MCF 10A (cell line): ENCODE results near the gene CDCA3. TPM values are rescaled to one million over a fixed set of nuclear protein-coding genes. Genes with fewer than 3 reads are reported as not detected.

Experiments
- BruUV-seq: library from RNA; stranded (reverse); fragments of 400-500 nt; replicated peaks from 2 replicates; lab custom pipeline; 2021; lab: Mats Ljungman, UMichigan
- CTCF ChIA-PET: fragments of 300-600 bp; sonication (Branson Sonifier 250); formaldehyde crosslinking; extraction: SDS; loops from one replicate; lab custom pipeline; 2021; ENCODE audit warnings: antibody characterized with exemption, inconsistent platforms; lab: Yijun Ruan, JAX
- POLR2A ChIA-PET: fragments of 300-600, 350-650 bp; sonication (Branson Sonifier 250); formaldehyde crosslinking; extraction: SDS; loops from one replicate; lab custom pipeline; 2020; ENCODE audit warnings: antibody characterized with exemption, inconsistent platforms; lab: Yijun Ruan, JAX
- DNase-seq: peaks from one replicate; pipeline ENCODE4 v3.0.0-alpha.2; 2018; ENCODE audit not compliant: unreplicated experiment
- H3K27ac Mint-ChIP-seq: one replicate; pipeline ENCODE4 v1.8.0; 2022; ENCODE audit warnings: mild to moderate bottlenecking, low read depth, mixed read lengths; ENCODE audit not compliant: unreplicated experiment
- H3K27me3 Mint-ChIP-seq: one replicate; pipeline ENCODE4 v1.8.0; 2022; ENCODE audit warnings: mixed read lengths; ENCODE audit not compliant: insufficient read depth, unreplicated experiment
- H3K36me3 Mint-ChIP-seq: one replicate; pipeline ENCODE4 v1.8.0; 2022; ENCODE audit warnings: mild to moderate bottlenecking, moderate library complexity, mixed read lengths; ENCODE audit not compliant: insufficient read depth, unreplicated experiment
- H3K4me1 Mint-ChIP-seq: one replicate; pipeline ENCODE4 v1.8.0; 2022; ENCODE audit warnings: mixed read lengths; ENCODE audit not compliant: insufficient read depth, unreplicated experiment
- H3K4me3 Mint-ChIP-seq: one replicate; pipeline ENCODE4 v1.8.0; 2022; ENCODE audit warnings: mild to moderate bottlenecking, moderate library complexity, mixed read lengths; ENCODE audit not compliant: unreplicated experiment
- H3K9me3 Mint-ChIP-seq: one replicate; pipeline ENCODE4 v1.8.0; 2022; ENCODE audit warnings: mixed read lengths; ENCODE audit not compliant: unreplicated experiment
- CTCF ChIP-seq: fragments of 200-600 bp; IDR thresholded peaks from one replicate; pipeline ENCODE4 v1.8.0; 2022; ENCODE audit warnings: antibody characterized with exemption, mild to moderate bottlenecking; ENCODE audit not compliant: unreplicated experiment
- intact Hi-C: fragments of 100-400 bp; cut with micrococcal nuclease; formaldehyde crosslinking; loops from 2 replicates; pipeline ENCODE4 v1.14.1; 2022
- total RNA-seq: library from RNA; stranded (reverse); gene quantifications from 2 replicates; pipeline ENCODE4 v1.2.3, GENCODE V29; 2022

CDCA3 gene
- total RNA-seq, 1 experiment from 2014 or later: 25.5 TPM

- no TSS peak for BruUV-seq
- H3K9me3 Mint-ChIP-seq: no peaks in the 10 kb centered on the region
- ChIA-PET POLR2A (interaction anchor here (1.6 kb wide), 1 partner anchor 12 kb away, joined by 6 read pairs; the partner anchor contains the start of gene USP5), CTCF (interaction anchor here (0.6 to 3.1 kb wide), 8 partner anchors 8 to 826 kb away, joined by 3 to 18 read pairs (median 3); partner anchors contain the start of genes MLF2, SPSB2 and TPI1)
- H3K4me3 Mint-ChIP-seq: no peak overlapping the region
- H3K4me1 Mint-ChIP-seq: no peaks in the 10 kb centered on the region
- no peak for DNase-seq
- no peak overlapping the region for H3K27ac Mint-ChIP-seq
- H3K27me3 Mint-ChIP-seq: no peaks in the 10 kb centered on the region
- intact Hi-C loops: no loop called here
- no peak for TF ChIP-seq CTCF
- no peaks in the 10 kb centered on the region for H3K36me3 Mint-ChIP-seq
Observed at GRCh38 chr12:6840330-6840729, 10.8 kb downstream of the CDCA3 start.

- H3K4me3 Mint-ChIP-seq: no peak overlapping the region
- H3K27me3 Mint-ChIP-seq: no peaks in the 10 kb centered on the region
- no peaks in the 10 kb centered on the region for H3K4me1 Mint-ChIP-seq
- intact Hi-C loops: no loop called here
- DNase-seq: no peak
- no TSS peak for BruUV-seq
- H3K27ac Mint-ChIP-seq: no peak overlapping the region
- TF ChIP-seq CTCF: no peak
- ChIA-PET POLR2A (interaction anchor here (1.6 kb wide), 1 partner anchor 13 kb away, joined by 6 read pairs; the partner anchor contains the start of gene USP5), CTCF (interaction anchor here (0.5 to 3.1 kb wide), 7 partner anchors 9 to 180 kb away, joined by 3 to 18 read pairs (median 5); partner anchors contain the start of genes MLF2 and TPI1)
- no peaks in the 10 kb centered on the region for H3K36me3 Mint-ChIP-seq
- no peaks in the 10 kb centered on the region for H3K9me3 Mint-ChIP-seq
Observed at GRCh38 chr12:6839482-6840201, 11.4 kb downstream of the CDCA3 start.

- no peak for DNase-seq
- H3K36me3 Mint-ChIP-seq: no peaks in the 10 kb centered on the region
- H3K9me3 Mint-ChIP-seq: no peaks in the 10 kb centered on the region
- no peaks in the 10 kb centered on the region for H3K27me3 Mint-ChIP-seq
- no TSS peak for BruUV-seq
- intact Hi-C loops: no loop called here
- H3K4me3 Mint-ChIP-seq: no peak overlapping the region
- CTCF ChIA-PET: interaction anchor here (0.6 to 3.1 kb wide), 6 partner anchors 10 to 348 kb away, joined by 3 to 18 read pairs (median 5); partner anchors contain the start of genes CDCA3, MLF2 and TPI1
- no peak overlapping the region for H3K27ac Mint-ChIP-seq
- POLR2A ChIA-PET: interaction anchor here (1.1 kb wide), 1 partner anchor 12 kb away, joined by 3 read pairs; the partner anchor contains the start of gene CDCA3
- no peaks in the 10 kb centered on the region for H3K4me1 Mint-ChIP-seq
- no peak for TF ChIP-seq CTCF
Observed at GRCh38 chr12:6838854-6839253, 12.2 kb downstream of the CDCA3 start.

GRCh38 chr12:6837370-6838060 is 13.6 kb downstream of the CDCA3 start:
- no peak for DNase-seq
- ChIA-PET CTCF (interaction anchor here (0.5 to 3.5 kb wide), 9 partner anchors 12 to 611 kb away, joined by 3 to 22 read pairs (median 3); partner anchors contain the start of genes CDCA3 and USP5), POLR2A (no interaction called here)
- Mint-ChIP-seq H3K9me3 (no peaks in the 10 kb centered on the region), H3K4me3 (no peak overlapping the region), H3K27ac (no peak overlapping the region), H3K4me1 (no peaks in the 10 kb centered on the region), H3K27me3 (no peaks in the 10 kb centered on the region), H3K36me3 (no peaks in the 10 kb centered on the region)
- TF ChIP-seq CTCF: no peak
- BruUV-seq: no TSS peak
- intact Hi-C loops: no loop called here
